Measurements from ENCODE around the gene AFF3. TPM values are rescaled to one million over a fixed set of nuclear protein-coding genes. Genes with fewer than 3 reads are reported as not detected.

AFF3 gene
- total RNA-seq, 1 experiment from 2014 or later, result 0.42 TPM

DNA sequence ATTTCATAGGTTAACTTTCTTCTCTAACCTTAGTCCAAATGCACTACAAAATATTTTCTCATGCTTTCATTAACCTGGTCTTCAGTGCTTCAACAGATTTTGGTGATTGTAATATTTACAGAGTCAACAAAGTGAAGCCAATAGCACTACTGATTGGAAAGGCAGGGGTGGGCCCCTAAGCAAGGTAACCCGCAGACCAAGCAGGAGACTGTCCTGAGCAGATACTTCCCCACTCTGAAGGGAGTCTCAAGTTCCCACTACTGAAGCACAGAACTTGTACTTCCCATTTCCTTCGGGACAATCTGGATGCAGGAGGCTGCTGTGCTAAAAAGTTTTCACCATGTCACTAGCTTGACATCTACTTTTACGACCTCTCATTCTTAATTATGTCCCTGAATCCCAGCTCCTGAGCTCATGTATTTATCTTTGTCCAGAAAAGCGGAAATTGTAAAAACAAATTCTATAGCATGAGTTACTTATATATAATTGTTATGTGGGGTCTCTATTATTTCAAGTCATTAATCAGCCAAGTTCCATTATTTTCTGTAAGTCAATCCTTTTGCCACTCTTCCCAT lies 341.0 kb downstream of the AFF3 start:
- H3K4me1 Mint-ChIP-seq (ENCODE audit: insufficient read depth, unreplicated experiment), result peaks cover 12% of the 10 kb centered on the region
- BruUV-seq (replicated peaks), result no TSS peak
- no peak for DNase-seq (ENCODE audit: unreplicated experiment)
- TF ChIP-seq CTCF (IDR thresholded peaks at IDR 0.05; ENCODE audit: unreplicated experiment), result no peak
- peaks cover 12% of the 10 kb centered on the region for H3K27me3 Mint-ChIP-seq (ENCODE audit: insufficient read depth, unreplicated experiment)
- H3K4me3 Mint-ChIP-seq (ENCODE audit: unreplicated experiment), result no peak overlapping the region
- ChIA-PET POLR2A (no interaction called here), CTCF (interaction anchor here (0.7 kb wide), 1 partner anchor 377 kb away, joined by 4 read pairs; no protein-coding TSS in a partner anchor)
- no peak overlapping the region for H3K27ac Mint-ChIP-seq (ENCODE audit: low read depth, unreplicated experiment)
- H3K9me3 Mint-ChIP-seq (ENCODE audit: unreplicated experiment), result peaks cover 13% of the 10 kb centered on the region
- intact Hi-C loops (cut with micrococcal nuclease), result no loop called here
- peaks cover 7% of the 10 kb centered on the region for H3K36me3 Mint-ChIP-seq (ENCODE audit: insufficient read depth, unreplicated experiment)

DNA sequence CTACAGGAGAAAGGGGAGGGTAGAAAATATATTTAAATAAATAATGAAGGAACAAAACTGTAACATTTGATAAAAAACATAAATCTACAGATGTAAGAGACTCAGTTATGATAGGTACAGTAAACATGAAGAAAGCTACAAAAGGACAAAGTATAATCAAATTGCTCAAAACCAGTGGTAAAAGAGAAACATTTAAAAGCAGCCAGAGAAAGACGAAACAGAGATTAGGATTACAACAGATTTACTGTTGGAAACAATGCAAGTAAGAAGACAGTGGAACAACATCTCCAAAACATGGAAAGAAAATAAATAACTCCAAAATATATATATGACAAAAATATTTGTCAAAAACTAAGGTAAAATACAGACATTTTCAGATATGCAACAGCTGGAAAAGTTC lies 344.9 kb downstream of the AFF3 start:
- no TSS peak for BruUV-seq (replicated peaks)
- no peak for TF ChIP-seq CTCF (IDR thresholded peaks at IDR 0.05; ENCODE audit: unreplicated experiment)
- intact Hi-C loops (cut with micrococcal nuclease), result no loop called here
- DNase-seq (ENCODE audit: unreplicated experiment), result no peak
- H3K4me1 Mint-ChIP-seq (ENCODE audit: insufficient read depth, unreplicated experiment), result no peaks in the 10 kb centered on the region
- no peaks in the 10 kb centered on the region for H3K36me3 Mint-ChIP-seq (ENCODE audit: insufficient read depth, unreplicated experiment)
- POLR2A ChIA-PET, result interaction anchor here (0.6 to 0.7 kb wide), 2 partner anchors 175 to 437 kb away, joined by 3 read pairs; no protein-coding TSS in a partner anchor
- no peak overlapping the region for H3K27ac Mint-ChIP-seq (ENCODE audit: low read depth, unreplicated experiment)
- H3K27me3 Mint-ChIP-seq (ENCODE audit: insufficient read depth, unreplicated experiment), result peaks cover 23% of the 10 kb centered on the region
- H3K4me3 Mint-ChIP-seq (ENCODE audit: unreplicated experiment), result no peak overlapping the region
- peaks cover 13% of the 10 kb centered on the region for H3K9me3 Mint-ChIP-seq (ENCODE audit: unreplicated experiment)
- CTCF ChIA-PET, result no interaction called here

GRCh38 chr2:99794414-99794813 lies 348.0 kb downstream of the AFF3 start:
- no peak for TF ChIP-seq CTCF (IDR thresholded peaks at IDR 0.05; ENCODE audit: unreplicated experiment)
- peaks cover 20% of the 10 kb centered on the region for H3K27me3 Mint-ChIP-seq (ENCODE audit: insufficient read depth, unreplicated experiment)
- no peak overlapping the region for H3K27ac Mint-ChIP-seq (ENCODE audit: low read depth, unreplicated experiment)
- H3K36me3 Mint-ChIP-seq (ENCODE audit: insufficient read depth, unreplicated experiment), result no peaks in the 10 kb centered on the region
- intact Hi-C loops (cut with micrococcal nuclease), result no loop called here
- no peaks in the 10 kb centered on the region for H3K4me1 Mint-ChIP-seq (ENCODE audit: insufficient read depth, unreplicated experiment)
- peaks cover 13% of the 10 kb centered on the region for H3K9me3 Mint-ChIP-seq (ENCODE audit: unreplicated experiment)
- ChIA-PET CTCF (interaction anchor here (0.5 to 0.8 kb wide), 4 partner anchors 26 to 723 kb away, joined by 3 to 5 read pairs (median 4); no protein-coding TSS in a partner anchor), POLR2A (interaction anchor here (0.7 kb wide), 1 partner anchor 18 kb away, joined by 3 read pairs; no protein-coding TSS in a partner anchor)
- BruUV-seq (replicated peaks), result no TSS peak
- no peak overlapping the region for H3K4me3 Mint-ChIP-seq (ENCODE audit: unreplicated experiment)
- no peak for DNase-seq (ENCODE audit: unreplicated experiment)

DNA sequence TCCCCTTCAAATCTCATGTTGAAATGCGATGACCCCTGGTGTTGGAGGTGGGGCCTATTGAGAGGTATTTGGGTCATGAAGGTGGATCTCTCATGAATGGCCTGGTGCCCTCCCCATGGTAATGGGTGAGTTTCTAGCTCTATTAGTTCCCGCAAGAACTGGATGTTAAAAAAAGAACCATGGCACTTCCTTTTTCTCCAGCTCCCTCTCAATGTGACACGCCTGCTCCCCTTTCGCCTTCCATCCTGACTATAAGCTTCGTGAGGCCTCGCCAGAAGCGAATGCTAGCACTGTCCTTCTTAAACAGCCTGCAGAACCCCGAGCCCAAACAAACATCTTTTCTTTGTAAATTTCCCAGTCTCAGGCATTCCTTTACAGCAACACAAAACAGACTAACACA lies 349.4 kb downstream of the AFF3 start:
- peaks cover 11% of the 10 kb centered on the region for H3K27me3 Mint-ChIP-seq (ENCODE audit: insufficient read depth, unreplicated experiment)
- no peak for DNase-seq (ENCODE audit: unreplicated experiment)
- peaks cover 13% of the 10 kb centered on the region for H3K9me3 Mint-ChIP-seq (ENCODE audit: unreplicated experiment)
- intact Hi-C loops (cut with micrococcal nuclease), result no loop called here
- CTCF ChIA-PET, result interaction anchor here (0.7 kb wide), 2 partner anchors 8 to 20 kb away, joined by 3 read pairs; no protein-coding TSS in a partner anchor
- BruUV-seq (replicated peaks), result no TSS peak
- no peak overlapping the region for H3K27ac Mint-ChIP-seq (ENCODE audit: low read depth, unreplicated experiment)
- no peaks in the 10 kb centered on the region for H3K36me3 Mint-ChIP-seq (ENCODE audit: insufficient read depth, unreplicated experiment)
- H3K4me1 Mint-ChIP-seq (ENCODE audit: insufficient read depth, unreplicated experiment), result no peaks in the 10 kb centered on the region
- POLR2A ChIA-PET, result no interaction called here
- H3K4me3 Mint-ChIP-seq (ENCODE audit: unreplicated experiment), result no peak overlapping the region
- TF ChIP-seq CTCF (IDR thresholded peaks at IDR 0.05; ENCODE audit: unreplicated experiment), result no peak
